CD1c-positive myeloid dendritic cell (primary cell): ENCODE measurements around the gene PPM1B.
"Not testable (repeated sequence)": the region's sequence is repeated elsewhere in the genome, so short reads cannot be mapped to it uniquely, and the experiment has no call there.

Experiments used
- DNase-seq: peaks from one replicate; pipeline ENCODE4 v3.0.0-alpha.2; 2016; ENCODE audit errors: extremely low spot score

Gene PPM1B

GRCh38 chr2:44200759-44201158 lies 32.1 kb downstream of the PPM1B start:
- DNase-seq: no peak

- DNase-seq: no peak
Observed at GRCh38 chr2:44201648-44202165, 33.0 kb downstream of the PPM1B start.

- no peak for DNase-seq
Observed at GRCh38 chr2:44203542-44203941, 34.9 kb downstream of the PPM1B start.

GRCh38 chr2:44205169-44205568 lies 36.5 kb downstream of the PPM1B start:
- DNase-seq: no peak

- DNase-seq: no peak
Observed at GRCh38 chr2:44207102-44207501, 38.4 kb downstream of the PPM1B start.

GRCh38 chr2:44207648-44208047 lies 39.0 kb downstream of the PPM1B start:
- not testable (repeated sequence) for DNase-seq

GRCh38 chr2:44210362-44210761 lies 41.7 kb downstream of the PPM1B start:
- no peak for DNase-seq

GRCh38 chr2:44211183-44211582 lies 42.5 kb downstream of the PPM1B start:
- DNase-seq: no peak

GRCh38 chr2:44212302-44212701 lies 43.6 kb downstream of the PPM1B start:
- DNase-seq: no peak

GRCh38 chr2:44215827-44216226 lies 47.2 kb downstream of the PPM1B start:
- no peak for DNase-seq

GRCh38 chr2:44218771-44219170 lies 50.1 kb downstream of the PPM1B start:
- no peak for DNase-seq

- DNase-seq: no peak
Observed at GRCh38 chr2:44226753-44227152, 58.1 kb downstream of the PPM1B start.

- DNase-seq: no peak
Observed at GRCh38 chr2:44230378-44230777, 61.7 kb downstream of the PPM1B start.

- DNase-seq: no peak
Observed at GRCh38 chr2:44233450-44234128, 64.9 kb downstream of the PPM1B start.

GRCh38 chr2:44237221-44237620 lies 68.5 kb downstream of the PPM1B start:
- DNase-seq: peak; percentile 7

GRCh38 chr2:44242904-44243303 lies 74.2 kb downstream of the PPM1B start:
- no peak for DNase-seq

GRCh38 chr2:44244135-44244871 lies 75.6 kb downstream of the PPM1B start:
- peak; percentile 71 for DNase-seq

GRCh38 chr2:44245083-44245861 lies 76.6 kb downstream of the PPM1B start:
- no peak for DNase-seq

GRCh38 chr2:44246436-44246835 lies 77.8 kb downstream of the PPM1B start:
- no peak for DNase-seq

- no peak for DNase-seq
Observed at GRCh38 chr2:44246840-44247369, 78.2 kb downstream of the PPM1B start.

GRCh38 chr2:44247924-44248323 lies 79.2 kb downstream of the PPM1B start:
- DNase-seq: no peak

GRCh38 chr2:44249269-44249668 lies 80.6 kb downstream of the PPM1B start:
- not testable (repeated sequence) for DNase-seq
